C4-2B (cell line): ENCODE measurements around the gene ENOSF1.

Experiments
- ZFX ChIP-seq: fragments of 450-650 bp; IDR thresholded peaks from 2 replicates; pipeline ENCODE4 v1.6.1; 2017
- TF ChIP-seq, protein P1 (sequence below): fragments of 450-650 bp; conservative IDR thresholded peaks from 2 replicates; pipeline ENCODE4 v1.5.1; 2017; ENCODE audit warnings: mild to moderate bottlenecking

DNA sequence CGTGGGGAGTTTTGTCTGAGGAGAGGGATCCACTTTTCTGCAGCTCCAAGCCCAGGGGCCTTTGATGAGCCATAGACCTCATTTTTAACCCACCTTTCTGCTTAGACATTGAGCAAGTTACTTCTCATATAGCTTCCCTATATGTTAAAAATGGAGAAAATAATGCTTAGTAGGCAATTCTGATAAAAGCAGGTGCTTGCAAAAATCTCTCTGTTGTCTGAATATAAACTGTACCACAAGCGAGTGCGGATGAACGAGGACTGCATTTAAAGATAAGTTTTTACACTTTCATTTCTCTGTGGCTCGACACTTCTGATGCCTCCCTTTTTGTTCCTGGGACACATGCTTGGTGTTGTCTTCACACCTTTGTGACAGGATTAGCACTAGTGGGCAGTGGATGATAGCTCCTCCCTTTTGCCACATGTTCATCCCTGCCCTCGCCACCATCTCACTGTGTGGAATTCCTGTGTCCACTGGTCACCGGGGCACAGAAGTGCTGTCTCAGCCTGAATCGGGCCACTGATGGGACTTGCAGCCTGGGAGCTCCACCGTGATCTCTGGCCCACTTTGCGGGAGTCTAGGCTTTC lies 53.4 kb downstream of the ENOSF1 start:
- TF ChIP-seq, protein P1, sequence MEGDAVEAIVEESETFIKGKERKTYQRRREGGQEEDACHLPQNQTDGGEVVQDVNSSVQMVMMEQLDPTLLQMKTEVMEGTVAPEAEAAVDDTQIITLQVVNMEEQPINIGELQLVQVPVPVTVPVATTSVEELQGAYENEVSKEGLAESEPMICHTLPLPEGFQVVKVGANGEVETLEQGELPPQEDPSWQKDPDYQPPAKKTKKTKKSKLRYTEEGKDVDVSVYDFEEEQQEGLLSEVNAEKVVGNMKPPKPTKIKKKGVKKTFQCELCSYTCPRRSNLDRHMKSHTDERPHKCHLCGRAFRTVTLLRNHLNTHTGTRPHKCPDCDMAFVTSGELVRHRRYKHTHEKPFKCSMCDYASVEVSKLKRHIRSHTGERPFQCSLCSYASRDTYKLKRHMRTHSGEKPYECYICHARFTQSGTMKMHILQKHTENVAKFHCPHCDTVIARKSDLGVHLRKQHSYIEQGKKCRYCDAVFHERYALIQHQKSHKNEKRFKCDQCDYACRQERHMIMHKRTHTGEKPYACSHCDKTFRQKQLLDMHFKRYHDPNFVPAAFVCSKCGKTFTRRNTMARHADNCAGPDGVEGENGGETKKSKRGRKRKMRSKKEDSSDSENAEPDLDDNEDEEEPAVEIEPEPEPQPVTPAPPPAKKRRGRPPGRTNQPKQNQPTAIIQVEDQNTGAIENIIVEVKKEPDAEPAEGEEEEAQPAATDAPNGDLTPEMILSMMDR, result no peak
- TF ChIP-seq ZFX, result no peak
